Retinal pigment epithelial cell (primary cell): Measurements from ENCODE around the gene DDIT4L.
A peak's percentile ranks its signal among the peaks of the same experiment; 100 is the strongest.

Source experiments
- DNase-seq: peaks from one replicate; pipeline ENCODE4 v3.0.0-alpha.2; 2010; ENCODE audit warnings: low read depth
- H3K4me3 ChIP-seq: 2 replicates; pipeline ENCODE4 v1.5.1; 2011; ENCODE audit warnings: mild to moderate bottlenecking, low read length, control low read depth, moderate library complexity
- CTCF ChIP-seq: conservative IDR thresholded peaks from 2 replicates; pipeline ENCODE4 v1.5.1; 2011; ENCODE audit warnings: low read depth, low read length, control low read depth, inconsistent platforms

DDIT4L gene

GRCh38 chr4:100177126-100177525 is 13.1 kb downstream of the DDIT4L start:
- no peak overlapping the region for H3K4me3 ChIP-seq
- no peak for TF ChIP-seq CTCF
- DNase-seq: no peak

GRCh38 chr4:100175858-100176257 is 14.4 kb downstream of the DDIT4L start:
- no peak for TF ChIP-seq CTCF
- DNase-seq: no peak
- H3K4me3 ChIP-seq: no peak overlapping the region

GRCh38 chr4:100174985-100175383 is 15.3 kb downstream of the DDIT4L start:
- no peak for DNase-seq
- no peak overlapping the region for H3K4me3 ChIP-seq
- no peak for TF ChIP-seq CTCF

GRCh38 chr4:100170986-100171385 is 19.3 kb downstream of the DDIT4L start:
- H3K4me3 ChIP-seq: no peak overlapping the region
- no peak for TF ChIP-seq CTCF

GRCh38 chr4:100169491-100170485 is 20.5 kb downstream of the DDIT4L start:
- H3K4me3 ChIP-seq: no peak overlapping the region
- no peak for DNase-seq
- TF ChIP-seq CTCF: no peak

More at GRCh38 chr4:100170986-100171385, 19.3 kb downstream of the DDIT4L start:
- no peak for DNase-seq

- TF ChIP-seq CTCF: no peak
- no peak overlapping the region for H3K4me3 ChIP-seq
- DNase-seq: peak; percentile 62
Measured at GRCh38 chr4:100168521-100168920, 21.7 kb downstream of the DDIT4L start.
